Activated naive CD8-positive, alpha-beta T cell treated with anti-CD3 and anti-CD28 coated beads, Interleukin-2, amount 50 U/mL, for 16 hours (primary cell): ENCODE results near the gene BLACAT1.
"Not testable (repeated sequence)": the region's sequence is repeated elsewhere in the genome, so short reads cannot be mapped to it uniquely, and the experiment has no call there.

ENCODE experiments used
- DNase-seq: peaks from one replicate; pipeline ENCODE4 v3.0.0-alpha.2; 2020; ENCODE audit warnings: low read depth, low spot score

The BLACAT1 gene

DNA sequence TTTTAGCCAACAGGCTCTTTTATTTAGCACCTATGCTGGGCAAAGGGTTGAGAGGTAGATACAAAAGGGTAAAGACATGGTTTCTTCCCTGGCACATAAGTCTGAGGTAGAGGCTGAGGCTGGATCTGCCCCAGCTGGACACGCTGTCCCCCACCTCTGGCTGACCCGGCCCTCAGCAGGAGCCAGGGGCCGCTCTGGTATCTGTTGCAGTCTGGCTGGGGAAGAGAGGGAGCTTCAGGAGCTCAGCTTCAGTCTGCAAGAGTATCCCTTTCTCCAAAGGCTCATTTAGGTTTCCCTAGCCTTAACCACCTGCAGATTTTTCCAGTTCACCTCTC is 14.2 kb downstream of the BLACAT1 start:
- DNase-seq = no peak

DNA sequence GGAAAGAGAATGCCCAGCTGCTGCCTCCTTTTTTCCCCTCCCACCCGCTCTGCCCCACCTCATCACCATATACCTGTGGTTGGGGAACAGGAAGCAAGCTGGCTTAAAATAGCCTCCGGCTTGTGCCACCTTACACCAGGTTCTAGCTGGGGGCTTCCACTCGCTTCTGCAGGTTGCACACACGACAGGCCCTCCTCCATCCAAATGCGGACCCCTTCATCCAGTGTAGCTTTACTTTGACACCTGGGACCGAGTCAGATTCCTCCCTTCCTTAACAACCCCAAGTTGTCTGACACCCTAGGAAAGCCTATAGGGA is 14.6 kb downstream of the BLACAT1 start:
- no peak for DNase-seq

DNA sequence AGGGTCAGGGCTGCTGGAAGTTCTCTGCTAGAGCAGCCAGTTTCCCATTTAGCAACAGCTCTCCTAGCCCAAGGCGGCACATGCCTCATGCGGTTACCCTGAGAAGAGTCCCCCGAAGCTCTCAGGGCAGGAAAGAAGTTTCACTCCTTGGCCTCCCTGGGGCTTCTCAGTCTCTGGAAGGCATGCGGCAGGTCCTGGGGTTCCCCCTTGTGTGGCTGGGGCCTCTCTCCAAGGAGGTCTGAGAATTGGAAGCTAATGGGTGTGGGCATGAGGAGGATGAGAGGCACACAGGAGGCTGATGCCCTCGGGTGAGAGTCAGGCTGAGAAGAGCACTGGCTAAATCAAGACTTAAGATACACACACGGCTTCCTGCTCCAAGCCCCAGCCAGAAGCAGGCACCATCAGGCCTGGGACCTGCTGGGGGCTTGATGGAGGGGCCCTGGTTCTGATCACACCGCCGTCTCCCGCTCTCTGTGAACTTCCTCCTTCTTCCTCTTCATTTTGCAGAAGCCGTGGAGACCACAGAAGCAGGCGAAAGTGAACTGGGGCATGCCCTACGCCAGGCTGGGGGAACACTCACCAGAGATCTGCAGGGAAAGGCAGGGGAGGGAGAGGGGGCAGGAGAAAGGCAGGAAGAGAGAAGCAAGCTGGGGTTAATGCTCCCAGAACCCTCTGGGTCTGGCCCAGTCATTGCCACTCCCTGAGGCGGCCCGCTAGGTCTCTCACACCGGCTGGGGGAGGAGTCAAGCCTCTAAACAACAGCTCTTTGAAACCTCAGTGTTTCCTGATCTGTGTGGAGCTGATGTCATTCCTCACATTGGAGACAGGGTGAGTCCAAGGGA is 15.1 kb downstream of the BLACAT1 start:
- no peak for DNase-seq

- no peak for DNase-seq
These were observed 15.7 kb downstream of the BLACAT1 start for GRCh38 chr1:205440121-205440475.

GRCh38 chr1:205438213-205439158 is 17.4 kb downstream of the BLACAT1 start:
- no peak for DNase-seq

DNA sequence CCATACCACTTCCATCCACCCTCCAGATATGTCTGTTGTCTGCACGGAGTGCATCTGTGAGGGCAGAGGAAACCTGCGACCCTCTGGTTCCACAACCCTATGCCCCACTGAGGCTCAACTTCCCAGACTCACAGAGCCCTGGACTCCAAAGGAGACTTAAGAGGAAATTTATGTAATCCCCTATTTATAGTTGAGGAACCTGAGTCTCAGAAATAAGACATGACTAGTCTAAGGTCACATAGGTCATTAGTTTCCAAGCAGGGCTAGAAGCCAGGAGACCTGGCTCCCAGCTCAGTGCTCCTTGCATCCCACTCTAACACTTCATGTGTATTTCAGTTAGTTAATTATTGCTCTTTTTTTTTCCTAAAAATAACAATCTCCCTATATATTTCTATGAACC is 18.3 kb downstream of the BLACAT1 start:
- DNase-seq = no peak

DNA sequence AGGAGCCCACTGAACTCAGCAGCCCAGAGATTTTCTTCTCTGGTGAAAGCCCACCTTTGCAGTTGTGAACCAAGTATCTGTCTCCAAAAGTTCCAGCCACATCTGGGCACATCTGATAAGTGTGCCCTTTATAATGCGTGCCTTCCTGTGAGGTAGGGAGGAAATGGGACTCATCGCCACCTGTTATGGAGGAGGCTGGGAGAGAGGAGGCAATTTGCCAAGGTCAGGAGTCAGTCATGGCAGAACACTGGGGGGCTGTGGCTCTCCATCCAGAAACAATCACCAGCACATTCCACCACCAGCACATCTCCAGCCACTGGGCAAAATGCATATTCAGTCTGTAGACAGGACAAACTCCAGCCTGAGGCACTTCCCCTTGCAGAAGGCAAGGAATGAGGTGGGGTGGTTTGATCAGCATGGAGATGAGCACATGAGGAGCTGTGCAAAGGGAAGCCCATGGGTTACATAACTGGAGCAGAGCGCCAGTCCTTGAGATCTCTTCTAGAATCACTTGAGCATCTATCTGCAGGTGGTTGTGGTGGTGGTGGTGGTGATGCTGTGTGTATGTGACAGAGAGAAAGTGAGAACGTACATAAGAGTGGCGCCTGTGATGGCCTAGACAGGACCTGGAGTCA is 19.0 kb downstream of the BLACAT1 start:
- DNase-seq = no peak

DNA sequence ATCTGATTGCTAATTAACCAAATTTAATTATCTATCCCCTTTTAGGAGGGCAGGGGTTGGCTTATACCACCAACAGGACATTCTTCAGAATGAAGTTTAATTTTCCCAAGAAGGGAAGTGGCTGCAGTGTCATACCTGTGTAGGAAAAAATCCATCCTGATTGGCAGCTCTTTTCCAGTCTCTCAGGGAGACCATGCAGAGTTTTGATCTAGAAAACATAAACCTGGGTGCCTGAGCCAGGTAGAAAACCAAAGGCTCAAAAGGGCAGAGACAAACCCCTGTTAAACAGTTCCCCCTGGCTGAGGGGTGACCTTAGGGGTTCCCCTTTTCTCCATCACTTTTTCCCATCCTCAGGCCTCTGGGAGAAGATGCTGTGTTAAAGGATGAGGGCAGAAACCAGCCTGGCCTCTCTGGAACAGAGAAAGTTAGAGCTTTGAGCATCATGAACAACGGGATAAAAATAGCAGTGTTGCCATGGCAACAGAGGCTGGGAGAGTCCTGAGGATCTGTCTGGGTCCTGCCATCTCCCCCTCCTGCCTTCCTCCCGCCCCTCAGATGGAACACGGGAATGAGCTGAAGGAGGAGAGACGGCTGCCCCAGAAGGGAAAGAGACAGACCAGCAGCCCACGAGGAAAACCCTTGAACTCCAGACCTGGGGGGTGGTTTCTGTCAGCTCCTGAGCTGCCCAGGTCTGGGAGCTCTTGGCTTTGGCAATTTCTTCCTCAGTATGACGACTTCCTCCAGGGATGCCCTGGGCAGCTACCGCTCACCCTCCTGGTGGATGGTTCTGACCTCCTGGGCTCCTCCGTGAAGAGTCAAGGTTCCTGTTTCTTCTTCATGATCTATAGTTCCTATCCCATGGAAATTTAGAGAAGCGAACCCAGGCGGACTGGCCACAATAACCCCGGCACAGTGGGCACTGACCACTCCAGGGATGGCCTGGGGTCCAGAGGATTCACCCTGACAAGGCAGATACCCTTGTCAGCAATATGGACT is 20.0 kb downstream of the BLACAT1 start:
- DNase-seq = no peak

- DNase-seq = no peak
These were observed 21.1 kb downstream of the BLACAT1 start for GRCh38 chr1:205434738-205435137.

DNA sequence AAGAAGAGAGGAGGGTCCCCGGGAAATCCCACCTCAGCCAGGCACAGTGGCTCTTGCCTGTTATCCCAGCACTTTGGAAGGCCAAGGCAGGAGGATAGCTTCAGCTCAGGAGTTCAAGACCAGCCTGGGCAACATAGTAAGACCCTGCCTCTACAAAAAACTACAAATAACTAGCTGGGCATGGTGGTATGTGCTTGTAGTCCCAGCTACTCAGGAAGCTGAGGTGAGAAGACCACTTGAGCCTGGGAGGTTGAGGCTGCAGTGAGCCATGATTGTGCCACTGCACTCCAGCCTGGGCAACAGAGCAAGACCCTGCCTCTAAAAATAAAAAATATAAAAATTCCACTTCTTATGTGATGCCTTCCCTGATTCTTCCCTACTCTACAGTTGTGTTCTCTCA is 23.2 kb downstream of the BLACAT1 start:
- not testable (repeated sequence) for DNase-seq

- no peak for DNase-seq
These were observed 23.7 kb downstream of the BLACAT1 start for GRCh38 chr1:205432116-205432515.

DNA sequence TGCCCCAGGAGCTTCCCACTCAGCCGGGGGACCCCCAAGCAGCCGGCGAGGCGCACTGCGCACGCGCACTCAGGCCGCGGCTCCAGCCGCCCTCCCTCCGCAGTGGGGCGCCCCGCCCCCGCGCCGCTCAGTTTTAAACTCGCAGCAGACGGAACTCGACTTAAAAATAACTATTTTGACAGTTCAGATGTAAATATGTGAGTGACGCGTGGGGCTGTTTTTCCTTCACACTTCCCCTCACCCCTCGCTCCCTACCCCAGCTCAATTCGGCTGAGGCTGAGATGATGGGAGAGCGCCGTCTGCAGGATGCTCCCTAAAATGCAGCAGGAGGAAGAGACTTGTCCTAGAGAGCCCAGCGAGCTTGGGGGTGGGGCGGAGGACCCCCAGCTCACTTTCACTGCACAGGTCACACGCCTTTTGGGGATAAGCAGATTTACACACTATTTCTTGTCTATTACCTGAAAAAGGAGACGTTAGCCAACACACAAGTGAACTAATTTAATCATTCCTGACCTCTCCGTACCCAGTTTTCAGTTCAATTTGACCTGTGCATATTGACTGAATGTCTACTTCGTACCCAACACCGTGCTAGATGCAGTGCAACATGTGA is 25.0 kb downstream of the BLACAT1 start:
- peak; percentile 32 for DNase-seq

DNA sequence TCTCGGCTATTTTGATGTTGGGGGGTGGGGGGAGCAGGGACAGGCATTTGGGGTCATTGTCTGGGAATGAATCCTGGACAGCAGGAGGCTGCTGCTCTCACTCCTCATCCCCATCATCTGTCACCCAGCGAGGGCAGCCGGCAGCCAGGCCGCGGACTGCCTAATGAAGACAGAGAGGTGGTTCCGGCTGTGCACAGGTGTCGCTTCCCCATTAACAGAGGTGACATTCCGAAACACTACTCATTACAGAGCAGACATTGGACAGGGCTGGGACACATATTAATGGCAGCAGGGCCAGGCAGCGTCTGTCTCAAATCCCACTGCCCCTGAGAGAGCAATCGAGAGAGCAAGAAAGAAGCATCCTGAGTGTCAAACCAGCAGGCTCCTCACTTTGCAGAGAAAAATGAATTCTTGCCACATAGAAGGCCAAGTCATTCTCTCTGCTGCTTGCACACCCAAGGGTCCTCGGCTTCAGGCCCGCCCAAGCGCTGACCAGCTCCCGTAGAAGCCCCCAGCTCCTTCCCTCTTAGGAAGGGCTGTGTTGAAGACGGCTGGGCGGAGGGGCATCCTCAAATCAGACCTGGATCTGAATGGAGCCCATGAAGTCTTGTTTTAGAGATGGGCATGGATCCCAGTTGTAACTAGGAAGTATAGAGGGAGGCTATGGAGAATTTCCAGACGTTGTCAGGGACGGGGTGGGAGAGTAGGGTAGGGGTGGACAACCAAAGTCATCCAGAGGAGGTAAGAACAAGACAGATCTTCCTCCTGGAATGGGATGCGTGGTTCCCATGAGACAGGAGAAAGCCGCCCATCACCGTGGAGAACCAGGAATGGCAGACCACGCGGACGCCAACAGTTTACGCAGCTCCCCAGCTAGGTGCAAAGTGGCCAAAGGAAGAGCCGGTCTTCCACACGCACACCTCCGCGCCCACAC is 25.8 kb downstream of the BLACAT1 start:
- no peak for DNase-seq

GRCh38 chr1:205424901-205425600 is 30.8 kb downstream of the BLACAT1 start:
- no peak for DNase-seq

DNA sequence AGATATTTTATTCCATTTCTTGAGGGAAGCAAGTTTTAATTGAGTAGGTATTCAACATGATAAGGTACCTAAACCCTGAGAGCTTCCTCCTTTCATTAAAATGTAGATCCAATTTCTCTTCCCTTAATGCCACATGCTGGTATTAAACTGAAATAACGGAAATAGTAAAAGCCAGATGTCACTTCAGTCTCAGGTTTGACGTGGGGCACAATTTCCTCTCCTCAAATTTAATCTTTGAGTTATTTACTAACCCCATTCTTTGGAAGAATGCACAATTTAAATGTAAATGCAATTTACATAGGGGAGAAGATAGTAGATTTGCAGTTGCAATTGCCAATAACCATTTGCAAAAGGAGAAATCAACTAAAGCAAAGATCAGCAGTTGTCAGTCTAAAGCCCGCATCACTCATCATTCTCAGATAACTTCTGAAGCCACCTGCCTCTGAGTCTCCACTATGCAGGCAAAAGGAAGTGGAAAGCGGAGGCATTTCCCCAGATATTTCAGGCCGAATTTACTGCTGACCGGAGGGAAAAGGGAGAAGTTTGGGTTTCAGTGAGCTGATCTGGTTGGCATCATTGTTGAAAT is 31.9 kb downstream of the BLACAT1 start:
- DNase-seq = no peak

- DNase-seq = no peak
These were observed 32.7 kb downstream of the BLACAT1 start for GRCh38 chr1:205422993-205423642.

DNA sequence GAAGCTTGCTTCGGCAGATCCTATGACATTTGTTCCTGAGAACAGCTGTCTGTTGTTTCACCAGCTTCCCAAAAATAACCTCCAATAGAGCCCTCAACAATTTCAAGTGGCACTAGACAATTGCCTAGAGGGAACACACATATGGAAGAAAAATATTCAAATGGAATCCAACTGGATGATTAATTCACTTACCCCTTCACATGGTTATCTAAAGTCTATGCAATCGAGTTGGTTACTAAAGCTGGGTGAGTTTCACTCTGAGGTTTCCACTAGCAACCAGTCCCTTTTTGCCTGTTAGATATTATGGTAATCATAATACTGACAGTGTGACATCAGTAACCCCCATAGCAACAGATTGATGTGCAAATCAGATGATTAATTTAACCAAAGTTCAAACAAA is 34.0 kb downstream of the BLACAT1 start, which contains the start of gene LEMD1:
TSS of gene LEMD1 (minus strand) at position 259 of the 400 bp plus-strand sequence. CDS start 1,520 bp downstream, outside the sequence.
- no peak for DNase-seq

GRCh38 chr1:205420938-205421337 is 34.9 kb downstream of the BLACAT1 start:
- no peak for DNase-seq
